Measurements from ENCODE around the gene SLC30A7. TPM values are rescaled to one million over a fixed set of nuclear protein-coding genes. Genes with fewer than 3 reads are reported as not detected.

SLC30A7 gene
- total and polyA plus RNA-seq, 2 of the 13 experiments (the other 11 are each of a cell fraction or from before 2014, with no cell fraction given), result 8.3 to 40.8 TPM

- TF ChIP-seq KLF15 (CRISPR knock-in tag; IDR thresholded peaks at IDR 0.05; ENCODE audit: borderline replicate concordance) (no peak), PHF8 (CRISPR knock-in tag; IDR thresholded peaks at IDR 0.05) (peak; percentile 64), SNAPC5 (CRISPR knock-in tag; IDR thresholded peaks at IDR 0.05; ENCODE audit: borderline replicate concordance) (no peak), RARA (CRISPR knock-in tag; IDR thresholded peaks at IDR 0.05) (no peak), RFX1 (IDR thresholded peaks at IDR 0.05) (peak; percentile 73; the same call in 1 of the 2 replicates), ZNF543 (CRISPR knock-in tag; IDR thresholded peaks at IDR 0.05) (peak; percentile 42; the same call in 1 of the 2 replicates), MTA1 (CRISPR knock-in tag; IDR thresholded peaks at IDR 0.05; ENCODE audit: borderline replicate concordance) (no peak), KAT7 (CRISPR knock-in tag; IDR thresholded peaks at IDR 0.05; ENCODE audit: borderline replicate concordance) (0 out of 2 replicates have a peak, but pooled peaks have one; percentile 27), HBP1 (CRISPR knock-in tag; IDR thresholded peaks at IDR 0.05; ENCODE audit: low read depth) (peak; percentile 67; the same call in 1 of the 2 replicates), GFI1 (CRISPR knock-in tag; IDR thresholded peaks at IDR 0.05; ENCODE audit: borderline replicate concordance) (peak; percentile 2; the same call in 1 of the 2 replicates), KDM1A (CRISPR knock-in tag; IDR thresholded peaks at IDR 0.05) (no peak), HDAC2 (CRISPR knock-in tag; IDR thresholded peaks at IDR 0.05) (no peak), RFX3 (CRISPR knock-in tag; IDR thresholded peaks at IDR 0.05) (peak; percentile 80), ETV6 (CRISPR knock-in tag; conservative IDR thresholded peaks at IDR 0.05) (no peak), ELK4 (CRISPR knock-in tag; IDR thresholded peaks at IDR 0.05; ENCODE audit: borderline replicate concordance) (no peak; the same call in 1 of the 2 replicates), ZNF333 (CRISPR knock-in tag; IDR thresholded peaks at IDR 0.05; ENCODE audit: borderline replicate concordance) (no peak), PCBP1 (IDR thresholded peaks at IDR 0.05; ENCODE audit: borderline replicate concordance, low read depth, low read length) (no peak), NR2F2 (IDR thresholded peaks at IDR 0.05; ENCODE audit: borderline replicate concordance, low read depth) (no peak; the same call in 1 of the 2 replicates)
- TF ChIP-seq, protein P1, sequence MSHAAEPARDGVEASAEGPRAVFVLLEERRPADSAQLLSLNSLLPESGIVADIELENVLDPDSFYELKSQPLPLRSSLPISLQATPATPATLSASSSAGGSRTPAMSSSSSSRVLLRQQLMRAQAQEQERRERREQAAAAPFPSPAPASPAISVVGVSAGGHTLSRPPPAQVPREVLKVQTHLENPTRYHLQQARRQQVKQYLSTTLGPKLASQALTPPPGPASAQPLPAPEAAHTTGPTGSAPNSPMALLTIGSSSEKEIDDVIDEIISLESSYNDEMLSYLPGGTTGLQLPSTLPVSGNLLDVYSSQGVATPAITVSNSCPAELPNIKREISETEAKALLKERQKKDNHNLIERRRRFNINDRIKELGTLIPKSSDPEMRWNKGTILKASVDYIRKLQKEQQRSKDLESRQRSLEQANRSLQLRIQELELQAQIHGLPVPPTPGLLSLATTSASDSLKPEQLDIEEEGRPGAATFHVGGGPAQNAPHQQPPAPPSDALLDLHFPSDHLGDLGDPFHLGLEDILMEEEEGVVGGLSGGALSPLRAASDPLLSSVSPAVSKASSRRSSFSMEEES (CRISPR knock-in tag; IDR thresholded peaks at IDR 0.05), result peak; percentile 50; the same call in 1 of the 2 replicates
- TF ChIP-seq, protein P2, sequence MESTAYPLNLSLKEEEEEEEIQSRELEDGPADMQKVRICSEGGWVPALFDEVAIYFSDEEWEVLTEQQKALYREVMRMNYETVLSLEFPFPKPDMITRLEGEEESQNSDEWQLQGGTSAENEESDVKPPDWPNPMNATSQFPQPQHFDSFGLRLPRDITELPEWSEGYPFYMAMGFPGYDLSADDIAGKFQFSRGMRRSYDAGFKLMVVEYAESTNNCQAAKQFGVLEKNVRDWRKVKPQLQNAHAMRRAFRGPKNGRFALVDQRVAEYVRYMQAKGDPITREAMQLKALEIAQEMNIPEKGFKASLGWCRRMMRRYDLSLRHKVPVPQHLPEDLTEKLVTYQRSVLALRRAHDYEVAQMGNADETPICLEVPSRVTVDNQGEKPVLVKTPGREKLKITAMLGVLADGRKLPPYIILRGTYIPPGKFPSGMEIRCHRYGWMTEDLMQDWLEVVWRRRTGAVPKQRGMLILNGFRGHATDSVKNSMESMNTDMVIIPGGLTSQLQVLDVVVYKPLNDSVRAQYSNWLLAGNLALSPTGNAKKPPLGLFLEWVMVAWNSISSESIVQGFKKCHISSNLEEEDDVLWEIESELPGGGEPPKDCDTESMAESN (CRISPR knock-in tag; conservative IDR thresholded peaks at IDR 0.05), result no peak
- TF ChIP-seq, protein P3, sequence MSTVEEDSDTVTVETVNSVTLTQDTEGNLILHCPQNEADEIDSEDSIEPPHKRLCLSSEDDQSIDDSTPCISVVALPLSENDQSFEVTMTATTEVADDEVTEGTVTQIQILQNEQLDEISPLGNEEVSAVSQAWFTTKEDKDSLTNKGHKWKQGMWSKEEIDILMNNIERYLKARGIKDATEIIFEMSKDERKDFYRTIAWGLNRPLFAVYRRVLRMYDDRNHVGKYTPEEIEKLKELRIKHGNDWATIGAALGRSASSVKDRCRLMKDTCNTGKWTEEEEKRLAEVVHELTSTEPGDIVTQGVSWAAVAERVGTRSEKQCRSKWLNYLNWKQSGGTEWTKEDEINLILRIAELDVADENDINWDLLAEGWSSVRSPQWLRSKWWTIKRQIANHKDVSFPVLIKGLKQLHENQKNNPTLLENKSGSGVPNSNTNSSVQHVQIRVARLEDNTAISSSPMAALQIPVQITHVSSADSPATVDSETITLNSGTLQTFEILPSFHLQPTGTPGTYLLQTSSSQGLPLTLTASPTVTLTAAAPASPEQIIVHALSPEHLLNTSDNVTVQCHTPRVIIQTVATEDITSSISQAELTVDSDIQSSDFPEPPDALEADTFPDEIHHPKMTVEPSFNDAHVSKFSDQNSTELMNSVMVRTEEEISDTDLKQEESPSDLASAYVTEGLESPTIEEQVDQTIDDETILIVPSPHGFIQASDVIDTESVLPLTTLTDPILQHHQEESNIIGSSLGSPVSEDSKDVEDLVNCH (CRISPR knock-in tag; IDR thresholded peaks at IDR 0.05), result no peak
Observed at GRCh38 chr1:100894603-100895539, 1.0 kb upstream of the SLC30A7 start, which contains the start of gene EXTL2 (continued).
